Liver (tissue), 9 donors: Measurements from ENCODE around the gene PNMA6E. TPM values are rescaled to one million over a fixed set of nuclear protein-coding genes. Genes with fewer than 3 reads are reported as not detected.

ENCODE experiments used
- DNase-seq: peaks from one replicate; pipeline ENCODE4 v3.0.0-alpha.2; 2017; ENCODE audit warnings: low spot score
- H3K27ac ChIP-seq, 2 donors: one replicate each; pipeline ENCODE4 v1.7.0; 2013; ENCODE audit warnings: inconsistent platforms in 2 of 2, low read length in 2 of 2, control low read depth in 1 of 2, low read depth in 1 of 2, mild to moderate bottlenecking in 1 of 2
- H3K27me3 ChIP-seq, 4 donors: one replicate each; pipeline versions ENCODE4 v1.6.1 to v1.7.0; 2013; ENCODE audit warnings: low read length in 3 of 4, inconsistent platforms in 1 of 4, mild to moderate bottlenecking in 1 of 4, moderate library complexity in 1 of 4; ENCODE audit not compliant: control insufficient read depth in 4 of 4, insufficient read depth in 4 of 4
- H3K36me3 ChIP-seq, 4 donors: one replicate each; pipeline versions ENCODE4 v1.6.1 to v1.7.0; 2013; ENCODE audit warnings: low read length in 3 of 4, mild to moderate bottlenecking in 3 of 4, low read depth in 1 of 4, moderate library complexity in 1 of 4; ENCODE audit not compliant: control insufficient read depth in 4 of 4, insufficient read depth in 3 of 4
- H3K4me1 ChIP-seq, 4 donors: one replicate each; pipeline versions ENCODE4 v1.6.1 to v1.7.0; 2013; ENCODE audit warnings: low read length in 3 of 4, mild to moderate bottlenecking in 3 of 4, moderate library complexity in 1 of 4; ENCODE audit not compliant: control insufficient read depth in 4 of 4, insufficient read depth in 4 of 4
- H3K4me3 ChIP-seq, 3 donors: one replicate each; pipeline versions ENCODE4 v1.6.1 to v1.7.0; 2013; ENCODE audit warnings: low read length in 3 of 3, control low read depth in 1 of 3, low read depth in 1 of 3, mild to moderate bottlenecking in 1 of 3
- H3K9ac ChIP-seq, 2 donors: one replicate each; pipeline ENCODE4 v1.7.0; 2013; ENCODE audit warnings: low read length in 2 of 2, mild to moderate bottlenecking in 2 of 2, moderate library complexity in 2 of 2, control low read depth in 1 of 2, low read depth in 1 of 2
- H3K9me3 ChIP-seq, 4 donors: one replicate each; pipeline versions ENCODE4 v1.6.1 to v1.7.0; 2013; ENCODE audit warnings: low read length in 3 of 4; ENCODE audit not compliant: control insufficient read depth in 4 of 4
- EGR1 ChIP-seq, 2 donors: IDR thresholded peaks; 2 replicates each; pipeline ENCODE4 v1.6.1; 2016 to 2018; ENCODE audit warnings: antibody characterized with exemption in 2 of 2, low read depth in 2 of 2
- FOXA1 ChIP-seq: IDR thresholded peaks from 2 replicates; pipeline ENCODE4 v1.6.1; 2016; ENCODE audit warnings: antibody characterized with exemption
- FOXA2 ChIP-seq: IDR thresholded peaks from 2 replicates; pipeline ENCODE4 v1.6.1; 2016; ENCODE audit warnings: antibody characterized with exemption
- HNF4A ChIP-seq, 2 donors: conservative IDR thresholded peaks; 2 replicates each; pipeline ENCODE4 v1.6.1; 2016; ENCODE audit warnings: antibody characterized with exemption in 2 of 2, mild to moderate bottlenecking in 2 of 2
- HNF4G ChIP-seq: IDR thresholded peaks from 2 replicates; pipeline ENCODE4 v1.6.1; 2016; ENCODE audit warnings: antibody characterized with exemption
- JUND ChIP-seq, 2 donors: IDR thresholded peaks; 2 replicates each; pipeline ENCODE4 v1.6.1; 2016; ENCODE audit warnings: antibody characterized with exemption in 2 of 2
- NR2F2 ChIP-seq: IDR thresholded peaks from 2 replicates; pipeline ENCODE4 v1.6.1; 2016; ENCODE audit warnings: antibody characterized with exemption
- RAD21 ChIP-seq, 2 donors: IDR thresholded peaks; 2 replicates each; pipeline ENCODE4 v1.6.1; 2016; ENCODE audit warnings: antibody characterized with exemption in 2 of 2, mild to moderate bottlenecking in 2 of 2
- SP1 ChIP-seq: IDR thresholded peaks from 2 replicates; pipeline ENCODE4 v1.6.1; 2018; ENCODE audit warnings: antibody characterized with exemption, mild to moderate bottlenecking
- TAF1 ChIP-seq: conservative IDR thresholded peaks from 2 replicates; pipeline ENCODE4 v1.6.1; 2016; ENCODE audit warnings: antibody characterized with exemption, mild to moderate bottlenecking
- YY1 ChIP-seq: IDR thresholded peaks from 2 replicates; pipeline ENCODE4 v1.6.1; 2016; ENCODE audit warnings: antibody characterized with exemption, mild to moderate bottlenecking
- WGBS: extraction: QIAGEN DNeasy Blood & Tissue Kit; methylation state at CpG from one replicate; pipeline ENCODE4 v1.1.7; 2013; 5-methylcytosine and 5-hydroxymethylcytosine counted together
- polyA plus RNA-seq, 2 donors: library from polyadenylated mRNA; stranded (reverse) in 1 of 2; unstranded in 1 of 2; fragments of 200-250 nt in 1 of 2; fragments of >200 nt in 1 of 2; fragmentation: Nextera tagmentation in 1 of 2; extraction: Ambion mirVana in 1 of 2; gene quantifications; one replicate each; pipeline versions ENCODE4 v1.2.1 to v1.2.3, GENCODE V29; 2013 to 2015
- total RNA-seq, 2 donors: library from RNA; depleted of rRNA; stranded (reverse); fragments of >200 nt; gene quantifications; one replicate each; pipeline ENCODE4 v1.2.3, GENCODE V29; 2014
- TF ChIP-seq, protein P1 (sequence below): fragments of 150-350 bp; IDR thresholded peaks from 2 replicates; pipeline ENCODE4 v1.5.1; 2017; ENCODE audit warnings: improper control_type of control experiment, low read depth, low read length; ENCODE audit not compliant: missing input control
- TF ChIP-seq, protein P2 (sequence below): IDR thresholded peaks from 2 replicates; pipeline ENCODE4 v1.6.1; 2016; ENCODE audit warnings: antibody characterized with exemption
- donor health status: healthy.
- donor health status: healthy.
- donor health status: healthy.
- donor health status: healthy.
- donor health status: healthy.

PNMA6E gene
- total and polyA plus RNA-seq, 4 donors = not detected

DNA sequence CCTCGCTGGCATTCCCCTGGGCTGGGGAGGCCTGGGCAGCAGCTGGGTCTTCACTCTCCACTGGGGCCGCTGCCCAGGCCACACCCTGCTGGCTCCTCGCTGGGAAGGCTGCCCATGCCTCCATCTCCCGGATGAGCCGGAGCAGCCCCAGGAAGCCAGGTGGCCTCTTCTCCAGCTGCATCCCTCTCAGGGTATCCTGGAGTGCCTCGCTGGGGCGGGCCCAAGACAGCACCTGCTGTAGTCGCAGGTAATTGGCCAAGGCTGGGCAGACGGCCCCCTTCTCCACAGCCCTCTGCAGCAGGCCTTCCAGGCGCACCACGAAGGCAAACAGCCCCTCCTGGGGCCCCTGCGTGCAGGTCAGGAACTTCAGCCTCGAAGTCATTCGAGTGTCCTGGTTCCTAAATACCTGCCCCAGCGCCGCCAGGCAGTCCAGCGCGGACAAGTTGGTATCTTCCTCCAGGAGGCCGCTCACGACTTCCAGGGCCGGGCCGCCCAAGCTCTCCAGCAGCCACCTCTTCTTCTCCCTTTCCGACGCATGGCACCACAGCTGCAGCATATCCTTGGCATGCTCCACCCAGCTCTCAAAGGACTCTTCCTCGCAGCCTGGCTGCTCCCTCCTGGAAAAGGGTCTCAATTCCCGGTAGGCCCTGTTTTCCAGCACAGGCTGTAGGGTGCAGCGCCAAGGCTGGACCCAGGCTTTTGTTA lies 3.7 kb downstream of the PNMA6E start:
- DNase-seq = no peak
- 91% methylated on average over 27 of the region's 27 CpGs for WGBS
- H3K9me3 ChIP-seq = peaks cover 0 to 2% (median 0%) of the 10 kb centered on the region in 4 donors

DNA sequence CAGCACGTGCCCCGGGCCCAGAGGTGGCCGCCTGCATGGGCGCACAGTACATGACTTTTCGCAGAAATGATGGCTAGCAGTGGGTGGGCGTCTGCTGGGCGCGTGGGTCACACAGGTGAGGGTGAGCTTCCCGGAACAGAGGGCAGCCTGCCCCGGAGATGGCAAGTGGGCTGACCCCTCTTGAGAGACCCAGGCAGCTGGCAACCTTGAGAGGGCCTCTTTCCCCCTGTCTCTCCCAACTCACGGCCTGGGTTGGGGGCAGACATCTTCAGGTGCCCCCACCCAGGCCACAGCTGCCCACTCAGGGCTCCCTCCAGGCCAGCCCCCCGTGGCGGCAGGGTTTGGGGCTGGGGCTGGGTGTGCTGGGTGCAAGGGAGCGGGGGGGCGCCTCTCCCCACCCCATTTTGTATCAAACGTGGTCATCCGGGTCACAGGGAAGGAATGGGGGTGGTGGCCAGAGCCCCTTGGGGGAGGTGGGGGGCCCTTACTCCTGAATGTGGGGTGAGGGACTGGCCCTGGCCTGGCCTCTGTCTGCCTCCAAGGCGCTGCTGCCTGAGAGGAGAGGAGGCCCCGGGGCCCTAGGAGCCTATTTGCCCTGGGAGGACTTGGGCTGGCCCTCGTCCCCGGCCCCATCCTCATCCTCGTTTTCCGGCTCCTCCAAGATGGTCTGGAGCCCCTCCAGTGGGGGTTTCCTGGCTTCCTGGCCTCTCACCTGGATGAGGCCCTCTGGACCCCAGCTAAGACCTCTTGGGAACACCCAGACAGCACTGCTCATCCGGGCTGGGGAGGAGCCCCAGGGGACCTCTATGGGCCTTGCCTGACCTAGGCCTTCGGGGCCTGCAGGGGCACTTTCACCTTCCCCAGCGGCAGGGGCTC lies 4.6 kb downstream of the PNMA6E start:
- Histone ChIP-seq H3K9ac (no peak overlapping the region), H3K36me3 (no peaks in the 10 kb centered on the region), H3K9me3 (peaks cover 0 to 2% (median 0%) of the 10 kb centered on the region in 4 donors), H3K4me3 (no peak overlapping the region), H3K27ac (no peak overlapping the region), H3K27me3 (no peaks in the 10 kb centered on the region), H3K4me1 (no peaks in the 10 kb centered on the region)
- 91% methylated on average over 26 of the region's 26 CpGs for WGBS
- no peak for DNase-seq
- TF ChIP-seq, protein P1, sequence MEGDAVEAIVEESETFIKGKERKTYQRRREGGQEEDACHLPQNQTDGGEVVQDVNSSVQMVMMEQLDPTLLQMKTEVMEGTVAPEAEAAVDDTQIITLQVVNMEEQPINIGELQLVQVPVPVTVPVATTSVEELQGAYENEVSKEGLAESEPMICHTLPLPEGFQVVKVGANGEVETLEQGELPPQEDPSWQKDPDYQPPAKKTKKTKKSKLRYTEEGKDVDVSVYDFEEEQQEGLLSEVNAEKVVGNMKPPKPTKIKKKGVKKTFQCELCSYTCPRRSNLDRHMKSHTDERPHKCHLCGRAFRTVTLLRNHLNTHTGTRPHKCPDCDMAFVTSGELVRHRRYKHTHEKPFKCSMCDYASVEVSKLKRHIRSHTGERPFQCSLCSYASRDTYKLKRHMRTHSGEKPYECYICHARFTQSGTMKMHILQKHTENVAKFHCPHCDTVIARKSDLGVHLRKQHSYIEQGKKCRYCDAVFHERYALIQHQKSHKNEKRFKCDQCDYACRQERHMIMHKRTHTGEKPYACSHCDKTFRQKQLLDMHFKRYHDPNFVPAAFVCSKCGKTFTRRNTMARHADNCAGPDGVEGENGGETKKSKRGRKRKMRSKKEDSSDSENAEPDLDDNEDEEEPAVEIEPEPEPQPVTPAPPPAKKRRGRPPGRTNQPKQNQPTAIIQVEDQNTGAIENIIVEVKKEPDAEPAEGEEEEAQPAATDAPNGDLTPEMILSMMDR = no peak

More for the DNA sequence above, 3.7 kb downstream of the PNMA6E start:
- no peak overlapping the region for H3K27ac ChIP-seq
- no peaks in the 10 kb centered on the region for H3K36me3 ChIP-seq
- H3K4me1 ChIP-seq = no peaks in the 10 kb centered on the region
- TF ChIP-seq YY1 = no peak
- no peak for TF ChIP-seq FOXA1
- TF ChIP-seq HNF4G = no peak
- no peak for TF ChIP-seq HNF4A (conservative IDR thresholded peaks at IDR 0.05)
- TF ChIP-seq JUND (IDR thresholded peaks at IDR 0.05) = no peak
- TF ChIP-seq, protein P1 = no peak
- no peak for TF ChIP-seq NR2F2
- TF ChIP-seq, protein P2, sequence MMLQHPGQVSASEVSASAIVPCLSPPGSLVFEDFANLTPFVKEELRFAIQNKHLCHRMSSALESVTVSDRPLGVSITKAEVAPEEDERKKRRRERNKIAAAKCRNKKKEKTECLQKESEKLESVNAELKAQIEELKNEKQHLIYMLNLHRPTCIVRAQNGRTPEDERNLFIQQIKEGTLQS = no peak
- no peak for TF ChIP-seq EGR1 (IDR thresholded peaks at IDR 0.05; ENCODE audit: low read depth in 2 of 2)
- TF ChIP-seq FOXA2 = no peak
- TF ChIP-seq RAD21 (IDR thresholded peaks at IDR 0.05) = no peak
- TF ChIP-seq TAF1 = no peak
- TF ChIP-seq SP1 = no peak
- H3K9ac ChIP-seq = no peak overlapping the region
- H3K27me3 ChIP-seq = no peaks in the 10 kb centered on the region
- no peak overlapping the region for H3K4me3 ChIP-seq
